Activated CD8-positive, alpha-beta memory T cell treated with anti-CD3 and anti-CD28 coated beads for 1 hour (primary cell): ENCODE measurements around the gene HEXB.
"Not testable (repeated sequence)": the region's sequence is repeated elsewhere in the genome, so short reads cannot be mapped to it uniquely, and the experiment has no call there.

Source experiments
- DNase-seq, 2 donors: peaks; one replicate each; pipeline ENCODE4 v3.0.0-alpha.2; 2020; ENCODE audit warnings: low read depth in 1 of 2; ENCODE audit errors: extremely low read depth in 1 of 2

Gene HEXB

DNA sequence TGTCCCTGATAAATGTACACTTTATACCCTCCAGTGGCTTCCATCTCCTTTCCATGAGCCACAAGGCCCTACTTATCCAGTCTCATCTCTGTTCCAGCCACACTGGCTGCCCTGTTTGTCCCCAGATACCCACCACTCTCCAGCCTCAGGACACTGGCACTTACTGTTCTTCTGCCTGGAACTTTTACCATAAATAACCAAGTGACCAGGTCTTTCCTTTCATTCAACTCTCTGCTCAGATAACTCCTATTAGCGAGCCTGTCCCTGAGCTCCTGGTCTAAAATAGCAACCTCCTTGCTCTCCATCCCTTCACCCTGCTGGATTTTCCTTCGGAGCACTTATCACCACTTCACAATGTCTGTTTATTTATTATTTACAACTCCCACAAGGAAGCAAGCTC, 27.9 kb upstream of the HEXB start:
- DNase-seq = no peak

GRCh38 chr5:74659172-74659571, 25.9 kb upstream of the HEXB start:
- no peak for DNase-seq

GRCh38 chr5:74660140-74660539, 24.9 kb upstream of the HEXB start:
- no peak for DNase-seq

GRCh38 chr5:74660873-74661272, 24.2 kb upstream of the HEXB start:
- DNase-seq = no peak

DNA sequence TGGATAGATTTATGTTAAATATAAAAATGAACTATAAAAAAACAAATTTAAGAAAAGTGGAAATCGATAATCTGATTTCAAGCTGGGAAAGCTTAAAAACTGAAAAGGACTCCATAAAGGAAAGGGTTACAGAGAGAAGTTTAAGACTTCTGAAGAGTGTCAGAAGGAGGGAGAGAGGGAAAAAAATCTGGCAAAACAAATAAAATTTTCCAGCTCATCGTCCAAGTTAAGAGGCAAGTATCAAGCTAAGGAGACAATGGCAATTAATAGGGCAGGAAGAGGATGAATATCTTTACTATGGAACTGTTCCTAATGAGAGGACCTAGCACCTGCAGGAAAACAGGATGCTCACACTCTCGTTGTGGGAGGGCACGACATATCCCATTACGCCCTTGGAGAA, 20.5 kb upstream of the HEXB start:
- DNase-seq = no peak

GRCh38 chr5:74665273-74665672, 19.8 kb upstream of the HEXB start:
- no peak for DNase-seq

DNA sequence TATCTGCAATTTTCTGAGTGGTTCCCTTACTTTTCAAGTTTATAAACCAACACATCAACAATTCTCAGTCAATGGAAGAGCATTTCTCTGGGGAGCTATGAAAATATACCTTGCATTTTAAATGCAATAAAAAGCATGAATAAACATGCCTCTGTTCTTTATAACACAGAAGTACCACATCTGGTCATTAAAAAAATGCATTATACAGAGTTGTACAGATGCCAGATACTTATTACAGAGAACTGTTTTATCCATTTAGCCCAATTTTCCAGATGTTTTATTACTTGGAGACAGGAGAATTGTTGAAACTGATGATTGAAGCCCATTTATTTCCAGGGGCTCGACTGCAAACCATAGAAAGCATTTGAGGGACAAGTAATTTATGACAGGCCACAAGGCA, 19.2 kb upstream of the HEXB start:
- no peak for DNase-seq

DNA sequence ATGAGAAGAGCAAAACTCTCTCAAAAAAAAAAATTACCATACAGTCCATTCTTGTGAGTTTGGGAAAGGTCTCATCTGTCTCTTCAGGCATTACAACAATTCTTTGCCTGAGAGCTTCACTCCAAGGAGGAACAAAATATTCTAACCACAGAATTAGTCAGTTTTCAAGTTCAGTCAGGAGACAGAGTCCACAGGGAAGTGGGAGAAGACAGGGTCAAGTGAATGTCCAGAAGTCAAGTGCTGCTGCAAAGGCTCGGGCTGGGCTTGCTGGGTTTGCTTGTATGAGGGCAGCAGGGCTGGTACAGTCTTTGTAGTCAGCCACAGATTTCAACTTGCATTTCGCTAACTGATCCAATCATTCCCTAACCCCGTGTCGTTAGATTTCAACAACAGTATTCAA, 17.6 kb upstream of the HEXB start:
- DNase-seq = no peak

- no peak for DNase-seq
These were observed 15.2 kb upstream of the HEXB start for GRCh38 chr5:74669821-74670220.

- DNase-seq = no peak
These were observed 14.5 kb upstream of the HEXB start for GRCh38 chr5:74670396-74671038.

- DNase-seq = no peak
These were observed 12.7 kb upstream of the HEXB start for GRCh38 chr5:74672215-74672877.

GRCh38 chr5:74673011-74673790, 11.8 kb upstream of the HEXB start:
- DNase-seq = no peak

DNA sequence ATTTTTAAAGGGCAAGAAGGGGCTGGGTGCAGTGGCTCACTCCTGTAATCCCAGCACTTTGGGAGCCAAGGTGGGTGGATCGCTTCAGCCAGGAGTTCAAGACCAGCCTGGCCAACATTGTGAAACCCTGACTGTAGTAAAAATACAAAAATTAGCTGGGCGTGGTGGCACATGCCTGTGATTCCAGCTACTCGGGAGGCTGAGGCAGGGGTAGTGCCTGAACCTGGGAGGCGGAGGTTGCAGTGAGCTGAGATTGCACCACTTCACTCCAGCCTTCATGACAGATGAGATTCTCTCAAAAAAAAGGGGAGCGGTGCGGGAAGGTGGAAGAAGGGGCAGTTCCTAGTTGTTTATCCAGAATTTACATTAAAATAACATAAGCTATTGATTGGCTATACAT, 8.6 kb upstream of the HEXB start:
- DNase-seq = not testable (repeated sequence)

- DNase-seq = not testable (repeated sequence)
These were observed 6.9 kb upstream of the HEXB start for GRCh38 chr5:74678123-74678522.

DNA sequence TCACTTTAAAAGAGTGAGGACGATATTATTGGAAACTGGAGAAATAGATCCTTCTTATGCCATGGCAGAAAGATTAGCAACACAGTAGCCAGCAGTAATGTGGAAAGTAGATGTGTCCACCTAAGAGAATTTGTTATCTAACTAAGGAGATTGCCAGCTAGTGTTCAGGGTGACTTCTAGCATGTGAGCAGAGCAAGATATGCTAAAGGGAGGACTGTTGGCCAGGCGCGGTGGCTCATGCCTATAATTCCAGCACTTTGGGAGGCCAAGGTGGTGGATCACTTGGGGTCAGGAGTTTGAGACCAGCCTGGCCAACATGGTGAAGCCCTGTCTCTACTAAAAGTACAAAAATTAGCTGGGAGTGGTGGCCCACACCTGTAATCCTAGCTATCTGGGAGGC, 5.7 kb upstream of the HEXB start:
- not testable (repeated sequence) for DNase-seq

GRCh38 chr5:74679966-74680365, 5.1 kb upstream of the HEXB start:
- DNase-seq = no peak

- no peak for DNase-seq
These were observed 1.1 kb downstream of the HEXB start for GRCh38 chr5:74685979-74686631.

DNA sequence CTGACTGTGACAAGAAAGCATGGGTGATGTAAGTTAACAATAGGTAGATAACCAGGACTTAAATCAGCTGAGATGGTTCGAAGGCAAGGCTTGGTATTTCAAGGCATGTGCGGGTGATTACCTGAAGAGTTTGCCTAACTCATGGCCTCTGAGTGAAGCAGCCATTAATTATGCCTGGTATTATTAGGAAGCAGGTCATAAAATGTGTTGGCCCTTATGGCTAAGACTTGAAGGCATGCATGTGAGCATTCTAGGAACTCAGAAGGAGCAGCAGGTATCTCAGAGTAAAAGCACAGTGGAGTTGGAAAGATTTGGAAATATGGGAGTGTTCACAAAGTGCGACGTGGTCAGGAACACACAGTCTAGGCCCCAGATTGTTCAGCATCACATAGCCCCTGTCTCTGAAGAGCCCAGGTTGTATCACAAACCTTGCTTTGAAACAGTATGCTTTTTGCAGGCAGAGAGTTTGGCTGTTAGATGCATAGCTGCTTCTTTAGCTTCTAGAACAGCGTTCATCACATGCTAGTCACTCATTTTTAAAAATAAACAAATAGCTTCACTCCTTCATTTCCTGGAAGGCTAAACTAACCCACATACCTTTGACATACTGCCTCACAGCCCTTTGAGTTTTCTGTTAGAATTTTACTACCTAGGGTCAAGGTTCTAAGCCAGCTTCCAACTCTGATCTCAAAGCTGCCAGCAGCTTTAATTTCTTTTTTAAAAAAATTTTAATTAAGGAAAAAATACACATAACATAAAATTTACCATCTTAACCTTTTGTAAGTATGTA, 2.1 kb downstream of the HEXB start:
- DNase-seq = no peak

DNA sequence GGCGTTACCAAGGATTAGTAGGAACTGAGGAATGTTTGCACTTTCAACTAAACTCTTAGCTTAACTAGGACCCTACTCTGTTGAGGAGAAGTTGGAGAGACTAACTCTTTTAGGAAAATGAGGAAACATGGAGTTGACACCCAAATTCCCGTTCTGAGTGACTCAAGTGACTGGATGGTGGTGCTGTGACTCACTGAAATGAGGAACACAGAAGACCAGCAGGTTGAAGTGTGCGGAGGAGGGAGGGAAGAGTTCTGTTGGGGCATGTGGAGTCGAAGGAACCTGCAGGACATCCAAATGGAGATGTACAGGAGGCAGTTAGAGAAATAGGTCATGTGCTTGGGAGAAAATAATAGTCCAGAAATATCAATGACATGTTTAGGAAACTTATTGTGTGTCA, 8.2 kb downstream of the HEXB start:
- DNase-seq = no peak

DNA sequence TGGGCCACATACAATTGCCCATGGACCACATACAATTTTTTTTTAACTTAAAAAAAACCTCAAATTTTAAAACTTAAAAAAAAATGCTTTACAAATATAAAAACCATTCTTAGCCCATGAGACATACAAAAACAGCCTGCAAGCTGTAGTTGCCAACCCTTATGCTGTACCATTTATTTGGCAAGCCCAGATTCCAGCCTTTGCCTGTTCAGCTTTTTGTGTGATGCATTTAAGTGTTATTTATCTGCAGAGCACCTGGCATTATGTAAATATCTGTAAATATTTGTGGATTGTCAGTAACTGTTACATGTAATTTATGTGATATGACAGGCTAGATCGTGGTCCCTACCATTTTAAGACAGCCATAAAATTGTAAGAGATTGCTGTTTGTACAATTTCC, 32.6 kb downstream of the HEXB start:
- no peak for DNase-seq

- no peak for DNase-seq
These were observed 37.2 kb downstream of the HEXB start for GRCh38 chr5:74722271-74722670.
